HEK293 (cell line): ENCODE data around the gene PPP4R1.

ENCODE experiments used
- CTCF ChIA-PET: fragments of 350-600 bp; formaldehyde crosslinking; extraction: SDS; loops from one replicate; lab custom pipeline; 2021; ENCODE audit warnings: antibody characterized with exemption; lab: Yijun Ruan, JAX
- POLR2A ChIA-PET: fragments of 300-600 bp; formaldehyde crosslinking; extraction: SDS; loops from one replicate; lab custom pipeline; 2020; ENCODE audit warnings: antibody characterized with exemption, inconsistent platforms; lab: Yijun Ruan, JAX
- H3K27ac ChIP-seq: fragments of 200-500 bp; sonication (Bioruptor generic); 2 replicates; pipeline ENCODE4 v1.5.1; 2014; ENCODE audit warnings: low read depth, low read length, control low read depth, inconsistent platforms; ENCODE audit errors: extremely low read depth
- H3K36me3 ChIP-seq, 2 experiments: fragments of 200-500 bp in 1 of 2; sonication (Bioruptor generic) in 1 of 2; 1 replicate in 1 of 2; 2 replicates in 1 of 2; pipeline ENCODE4 v1.5.1; 2014 to 2017; ENCODE audit warnings: inconsistent platforms in 2 of 2, low read length in 2 of 2; ENCODE audit not compliant: control insufficient read depth in 2 of 2, insufficient read depth in 1 of 2
- H3K4me1 ChIP-seq: fragments of 200-500 bp; sonication (Bioruptor generic); 2 replicates; pipeline ENCODE4 v1.5.1; 2014; ENCODE audit warnings: mild to moderate bottlenecking, low read length, inconsistent platforms; ENCODE audit not compliant: control insufficient read depth, insufficient read depth
- H3K4me3 ChIP-seq: 2 replicates; pipeline ENCODE4 v1.5.1; 2011; ENCODE audit warnings: low read depth, mild to moderate bottlenecking, control low read depth, low read length, moderate library complexity
- H3K9me3 ChIP-seq: fragments of 200-500 bp; sonication (Bioruptor generic); 2 replicates; pipeline ENCODE4 v1.5.1; 2014; ENCODE audit warnings: low read depth, low read length, inconsistent platforms; ENCODE audit not compliant: control insufficient read depth, insufficient read depth
- KLF16 ChIP-seq: fragments of 450-650 bp; formaldehyde crosslinking; IDR thresholded peaks from 2 replicates; pipeline ENCODE4 v1.5.1; 2017; ENCODE audit warnings: missing biosample characterization, missing genetic modification characterization
- ZBTB17 ChIP-seq: fragments of 450-650 bp; formaldehyde crosslinking; IDR thresholded peaks from 2 replicates; pipeline ENCODE4 v1.5.1; 2016; ENCODE audit warnings: missing biosample characterization, missing genetic modification characterization
- ZBTB20 ChIP-seq: fragments of 450-650 bp; formaldehyde crosslinking; IDR thresholded peaks from 2 replicates; pipeline ENCODE4 v1.5.1; 2016; ENCODE audit warnings: missing biosample characterization, missing genetic modification characterization
- ZBTB21 ChIP-seq: fragments of 450-650 bp; formaldehyde crosslinking; IDR thresholded peaks from 2 replicates; pipeline ENCODE4 v1.5.1; 2017; ENCODE audit warnings: missing biosample characterization, missing genetic modification characterization
- ZFP3 ChIP-seq: fragments of 450-650 bp; formaldehyde crosslinking; IDR thresholded peaks from 2 replicates; pipeline ENCODE4 v1.5.1; 2016; ENCODE audit warnings: low read depth, missing biosample characterization, missing genetic modification characterization
- ZNF37A ChIP-seq: fragments of 450-650 bp; IDR thresholded peaks from 2 replicates; pipeline ENCODE4 v1.5.1; 2018; ENCODE audit warnings: missing biosample characterization, missing genetic modification characterization
- ZNF654 ChIP-seq: fragments of 450-650 bp; formaldehyde crosslinking; IDR thresholded peaks from 2 replicates; pipeline ENCODE4 v1.5.1; 2016; ENCODE audit warnings: low read depth, missing biosample characterization, missing genetic modification characterization
- ZNF701 ChIP-seq: fragments of 450-650 bp; formaldehyde crosslinking; IDR thresholded peaks from 2 replicates; pipeline ENCODE4 v1.5.1; 2016; ENCODE audit warnings: missing biosample characterization, missing genetic modification characterization
- ZNF777 ChIP-seq: fragments of 450-650 bp; formaldehyde crosslinking; IDR thresholded peaks from 2 replicates; pipeline ENCODE4 v1.5.1; 2017; ENCODE audit warnings: missing biosample characterization, missing genetic modification characterization, borderline replicate concordance
- TF ChIP-seq, protein P1 (sequence below): IDR thresholded peaks from 2 replicates; pipeline ENCODE4 v1.6.1; 2011; ENCODE audit warnings: mild to moderate bottlenecking, low read depth, low read length, borderline replicate concordance
- TF ChIP-seq, protein P2 (sequence below): fragments of 450-650 bp; formaldehyde crosslinking; optimal IDR thresholded peaks from 2 replicates; pipeline ENCODE3; 2016; ENCODE audit warnings: missing biosample characterization, mild to moderate bottlenecking, missing genetic modification characterization
- TF ChIP-seq, protein P3 (sequence below): fragments of 450-650 bp; formaldehyde crosslinking; IDR thresholded peaks from 2 replicates; pipeline ENCODE4 v1.5.1; 2016; ENCODE audit warnings: missing biosample characterization, missing genetic modification characterization
- TF ChIP-seq, protein P4 (sequence below): fragments of 450-650 bp; formaldehyde crosslinking; IDR thresholded peaks from 2 replicates; pipeline ENCODE4; 2016; ENCODE audit warnings: missing biosample characterization, missing genetic modification characterization
- TF ChIP-seq, protein P5 (sequence below): fragments of 450-650 bp; formaldehyde crosslinking; IDR thresholded peaks from 2 replicates; pipeline ENCODE4 v1.5.1; 2016; ENCODE audit warnings: missing biosample characterization, missing genetic modification characterization
- TF ChIP-seq, protein P6 (sequence below): fragments of 450-650 bp; formaldehyde crosslinking; conservative IDR thresholded peaks from 2 replicates; pipeline ENCODE4 v1.5.1; 2016; ENCODE audit warnings: low read depth, missing biosample characterization, missing genetic modification characterization
- TF ChIP-seq, protein P7 (sequence below): fragments of 450-650 bp; formaldehyde crosslinking; IDR thresholded peaks from 2 replicates; pipeline ENCODE4 v1.5.1; 2017; ENCODE audit warnings: missing biosample characterization, missing genetic modification characterization

PPP4R1 gene

DNA sequence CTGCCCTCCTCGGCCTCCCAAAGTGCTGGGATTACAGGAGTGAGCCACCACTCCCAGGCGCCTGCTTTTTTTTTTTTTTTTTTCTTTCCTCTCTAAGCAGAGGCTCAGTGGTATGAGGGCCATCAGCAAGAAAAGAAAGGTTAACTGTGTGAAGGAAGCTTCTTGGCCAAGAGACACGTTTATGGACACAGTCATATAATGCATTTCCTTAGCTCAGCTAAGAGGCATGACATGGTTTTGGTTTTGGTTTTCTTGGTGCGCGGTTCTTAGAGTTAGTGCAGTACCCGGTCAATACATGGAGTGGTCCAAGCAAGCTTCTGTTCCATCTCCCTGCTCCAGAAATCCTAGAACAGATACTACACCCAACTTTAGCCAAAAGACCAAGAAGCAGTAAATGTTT lies 96.5 kb downstream of the PPP4R1 start (continued):
- TF ChIP-seq, protein P1, sequence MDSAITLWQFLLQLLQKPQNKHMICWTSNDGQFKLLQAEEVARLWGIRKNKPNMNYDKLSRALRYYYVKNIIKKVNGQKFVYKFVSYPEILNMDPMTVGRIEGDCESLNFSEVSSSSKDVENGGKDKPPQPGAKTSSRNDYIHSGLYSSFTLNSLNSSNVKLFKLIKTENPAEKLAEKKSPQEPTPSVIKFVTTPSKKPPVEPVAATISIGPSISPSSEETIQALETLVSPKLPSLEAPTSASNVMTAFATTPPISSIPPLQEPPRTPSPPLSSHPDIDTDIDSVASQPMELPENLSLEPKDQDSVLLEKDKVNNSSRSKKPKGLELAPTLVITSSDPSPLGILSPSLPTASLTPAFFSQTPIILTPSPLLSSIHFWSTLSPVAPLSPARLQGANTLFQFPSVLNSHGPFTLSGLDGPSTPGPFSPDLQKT: no peak
- TF ChIP-seq, protein P2, sequence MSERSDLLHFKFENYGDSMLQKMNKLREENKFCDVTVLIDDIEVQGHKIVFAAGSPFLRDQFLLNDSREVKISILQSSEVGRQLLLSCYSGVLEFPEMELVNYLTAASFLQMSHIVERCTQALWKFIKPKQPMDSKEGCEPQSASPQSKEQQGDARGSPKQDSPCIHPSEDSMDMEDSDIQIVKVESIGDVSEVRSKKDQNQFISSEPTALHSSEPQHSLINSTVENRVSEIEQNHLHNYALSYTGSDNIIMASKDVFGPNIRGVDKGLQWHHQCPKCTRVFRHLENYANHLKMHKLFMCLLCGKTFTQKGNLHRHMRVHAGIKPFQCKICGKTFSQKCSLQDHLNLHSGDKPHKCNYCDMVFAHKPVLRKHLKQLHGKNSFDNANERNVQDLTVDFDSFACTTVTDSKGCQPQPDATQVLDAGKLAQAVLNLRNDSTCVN: no peak
- TF ChIP-seq ZNF777 (tag by site-specific recombination) (no peak), KLF16 (tag by site-specific recombination) (no peak)
- TF ChIP-seq, all 188 proteins: peak for 0

DNA sequence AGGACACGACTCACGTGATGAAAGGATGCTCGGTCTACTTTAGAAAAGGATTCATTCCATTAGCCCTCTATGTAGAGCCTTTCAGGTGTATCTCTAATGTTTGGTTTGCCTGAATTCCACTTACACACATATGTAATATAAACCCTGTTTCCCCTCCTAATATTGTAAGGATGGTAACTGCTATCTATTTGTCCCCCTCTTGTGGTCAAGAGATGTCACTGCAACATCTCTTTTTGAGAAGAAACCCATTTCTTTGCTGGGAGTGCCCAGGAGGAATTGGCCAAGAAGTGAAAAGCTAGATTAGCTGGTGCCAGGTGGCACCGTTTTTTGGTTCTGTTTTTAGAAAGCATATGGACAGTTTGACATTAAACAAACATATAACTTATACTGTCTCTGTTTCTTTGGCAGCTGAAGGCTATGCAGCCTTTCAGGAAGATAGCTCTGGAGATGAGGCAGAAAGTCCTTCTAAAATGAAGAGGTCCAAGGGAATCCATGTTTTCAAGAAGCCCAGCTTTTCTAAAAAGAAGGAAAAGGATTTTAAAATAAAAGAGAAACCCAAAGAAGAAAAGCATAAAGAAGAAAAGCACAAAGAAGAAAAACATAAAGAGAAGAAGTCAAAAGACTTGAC lies 97.8 kb downstream of the PPP4R1 start:
- POLR2A ChIA-PET: no interaction called here
- CTCF ChIA-PET: interaction anchor here (0.6 to 3.4 kb wide), 28 partner anchors 9 to 482 kb away, joined by 3 to 24 read pairs (median 4); partner anchors contain the start of gene RALBP1
- H3K27ac ChIP-seq: no peak overlapping the region
- no peak overlapping the region for H3K4me3 ChIP-seq
- TF ChIP-seq, protein P3, sequence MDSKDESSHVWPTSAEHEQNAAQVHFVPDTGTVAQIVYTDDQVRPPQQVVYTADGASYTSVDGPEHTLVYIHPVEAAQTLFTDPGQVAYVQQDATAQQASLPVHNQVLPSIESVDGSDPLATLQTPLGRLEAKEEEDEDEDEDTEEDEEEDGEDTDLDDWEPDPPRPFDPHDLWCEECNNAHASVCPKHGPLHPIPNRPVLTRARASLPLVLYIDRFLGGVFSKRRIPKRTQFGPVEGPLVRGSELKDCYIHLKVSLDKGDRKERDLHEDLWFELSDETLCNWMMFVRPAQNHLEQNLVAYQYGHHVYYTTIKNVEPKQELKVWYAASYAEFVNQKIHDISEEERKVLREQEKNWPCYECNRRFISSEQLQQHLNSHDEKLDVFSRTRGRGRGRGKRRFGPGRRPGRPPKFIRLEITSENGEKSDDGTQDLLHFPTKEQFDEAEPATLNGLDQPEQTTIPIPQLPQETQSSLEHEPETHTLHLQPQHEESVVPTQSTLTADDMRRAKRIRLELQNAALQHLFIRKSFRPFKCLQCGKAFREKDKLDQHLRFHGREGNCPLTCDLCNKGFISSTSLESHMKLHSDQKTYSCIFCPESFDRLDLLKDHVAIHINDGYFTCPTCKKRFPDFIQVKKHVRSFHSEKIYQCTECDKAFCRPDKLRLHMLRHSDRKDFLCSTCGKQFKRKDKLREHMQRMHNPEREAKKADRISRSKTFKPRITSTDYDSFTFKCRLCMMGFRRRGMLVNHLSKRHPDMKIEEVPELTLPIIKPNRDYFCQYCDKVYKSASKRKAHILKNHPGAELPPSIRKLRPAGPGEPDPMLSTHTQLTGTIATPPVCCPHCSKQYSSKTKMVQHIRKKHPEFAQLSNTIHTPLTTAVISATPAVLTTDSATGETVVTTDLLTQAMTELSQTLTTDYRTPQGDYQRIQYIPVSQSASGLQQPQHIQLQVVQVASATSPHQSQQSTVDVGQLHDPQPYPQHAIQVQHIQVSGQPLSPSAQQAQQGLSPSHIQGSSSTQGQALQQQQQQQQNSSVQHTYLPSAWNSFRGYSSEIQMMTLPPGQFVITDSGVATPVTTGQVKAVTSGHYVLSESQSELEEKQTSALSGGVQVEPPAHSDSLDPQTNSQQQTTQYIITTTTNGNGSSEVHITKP: peak; percentile 71
- TF ChIP-seq ZNF654 (tag by site-specific recombination): peak; percentile 65
- no peak for TF ChIP-seq ZNF701 (tag by site-specific recombination)
- TF ChIP-seq, protein P4, sequence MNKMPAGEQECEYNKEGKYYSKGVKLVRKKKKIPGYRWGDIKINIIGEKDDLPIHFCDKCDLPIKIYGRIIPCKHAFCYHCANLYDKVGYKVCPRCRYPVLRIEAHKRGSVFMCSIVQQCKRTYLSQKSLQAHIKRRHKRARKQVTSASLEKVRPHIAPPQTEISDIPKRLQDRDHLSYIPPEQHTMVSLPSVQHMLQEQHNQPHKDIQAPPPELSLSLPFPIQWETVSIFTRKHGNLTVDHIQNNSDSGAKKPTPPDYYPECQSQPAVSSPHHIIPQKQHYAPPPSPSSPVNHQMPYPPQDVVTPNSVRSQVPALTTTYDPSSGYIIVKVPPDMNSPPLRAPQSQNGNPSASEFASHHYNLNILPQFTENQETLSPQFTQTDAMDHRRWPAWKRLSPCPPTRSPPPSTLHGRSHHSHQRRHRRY: no peak
- TF ChIP-seq, protein P5, sequence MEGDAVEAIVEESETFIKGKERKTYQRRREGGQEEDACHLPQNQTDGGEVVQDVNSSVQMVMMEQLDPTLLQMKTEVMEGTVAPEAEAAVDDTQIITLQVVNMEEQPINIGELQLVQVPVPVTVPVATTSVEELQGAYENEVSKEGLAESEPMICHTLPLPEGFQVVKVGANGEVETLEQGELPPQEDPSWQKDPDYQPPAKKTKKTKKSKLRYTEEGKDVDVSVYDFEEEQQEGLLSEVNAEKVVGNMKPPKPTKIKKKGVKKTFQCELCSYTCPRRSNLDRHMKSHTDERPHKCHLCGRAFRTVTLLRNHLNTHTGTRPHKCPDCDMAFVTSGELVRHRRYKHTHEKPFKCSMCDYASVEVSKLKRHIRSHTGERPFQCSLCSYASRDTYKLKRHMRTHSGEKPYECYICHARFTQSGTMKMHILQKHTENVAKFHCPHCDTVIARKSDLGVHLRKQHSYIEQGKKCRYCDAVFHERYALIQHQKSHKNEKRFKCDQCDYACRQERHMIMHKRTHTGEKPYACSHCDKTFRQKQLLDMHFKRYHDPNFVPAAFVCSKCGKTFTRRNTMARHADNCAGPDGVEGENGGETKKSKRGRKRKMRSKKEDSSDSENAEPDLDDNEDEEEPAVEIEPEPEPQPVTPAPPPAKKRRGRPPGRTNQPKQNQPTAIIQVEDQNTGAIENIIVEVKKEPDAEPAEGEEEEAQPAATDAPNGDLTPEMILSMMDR (tag by site-specific recombination): peak; percentile 43; the same call in 1 of the 2 replicates
- H3K4me1 ChIP-seq: no peaks in the 10 kb centered on the region
- H3K9me3 ChIP-seq: no peaks in the 10 kb centered on the region
- H3K36me3 ChIP-seq: peaks cover 4 to 11% of the 10 kb centered on the region in 2 experiments; a peak in 2 of 3 replicates

DNA sequence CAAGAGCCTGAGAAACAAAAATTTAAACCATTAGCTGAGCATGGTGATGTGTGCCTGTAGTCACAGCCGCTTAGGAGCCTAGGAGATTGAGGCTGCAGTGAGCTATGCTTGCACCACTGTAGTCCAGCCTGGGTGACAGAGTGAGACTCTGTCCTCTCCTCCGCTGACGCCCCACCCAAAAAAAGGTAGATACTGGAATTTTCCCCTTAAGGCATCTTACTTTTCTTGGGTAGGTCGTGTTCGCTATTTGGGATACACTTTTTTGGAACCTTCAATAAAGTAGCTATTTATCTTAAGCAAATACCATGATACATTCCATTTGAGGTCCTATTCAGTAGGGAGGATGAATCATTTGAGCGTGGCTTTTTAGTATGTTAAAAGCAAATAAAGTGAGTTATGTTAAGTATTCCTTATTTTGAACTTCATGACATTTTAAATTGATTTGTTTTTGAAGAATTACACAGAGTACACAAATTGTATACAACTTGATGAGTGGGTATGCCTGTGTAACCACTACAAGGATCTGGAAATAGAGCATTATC lies 100.3 kb downstream of the PPP4R1 start:
- CTCF ChIA-PET: interaction anchor here (0.9 to 1.1 kb wide), 2 partner anchors 9 to 451 kb away, joined by 3 to 4 read pairs; no protein-coding TSS in a partner anchor

More for the DNA sequence above, 100.3 kb downstream of the PPP4R1 start:
- Histone ChIP-seq H3K27ac (no peak overlapping the region), H3K4me3 (no peak overlapping the region), H3K9me3 (no peaks in the 10 kb centered on the region), H3K36me3 (peaks cover 4 to 11% of the 10 kb centered on the region in 2 experiments; a peak in 2 of 3 replicates)
- no peak for TF ChIP-seq ZFP3 (tag by site-specific recombination)
- TF ChIP-seq, protein P6, sequence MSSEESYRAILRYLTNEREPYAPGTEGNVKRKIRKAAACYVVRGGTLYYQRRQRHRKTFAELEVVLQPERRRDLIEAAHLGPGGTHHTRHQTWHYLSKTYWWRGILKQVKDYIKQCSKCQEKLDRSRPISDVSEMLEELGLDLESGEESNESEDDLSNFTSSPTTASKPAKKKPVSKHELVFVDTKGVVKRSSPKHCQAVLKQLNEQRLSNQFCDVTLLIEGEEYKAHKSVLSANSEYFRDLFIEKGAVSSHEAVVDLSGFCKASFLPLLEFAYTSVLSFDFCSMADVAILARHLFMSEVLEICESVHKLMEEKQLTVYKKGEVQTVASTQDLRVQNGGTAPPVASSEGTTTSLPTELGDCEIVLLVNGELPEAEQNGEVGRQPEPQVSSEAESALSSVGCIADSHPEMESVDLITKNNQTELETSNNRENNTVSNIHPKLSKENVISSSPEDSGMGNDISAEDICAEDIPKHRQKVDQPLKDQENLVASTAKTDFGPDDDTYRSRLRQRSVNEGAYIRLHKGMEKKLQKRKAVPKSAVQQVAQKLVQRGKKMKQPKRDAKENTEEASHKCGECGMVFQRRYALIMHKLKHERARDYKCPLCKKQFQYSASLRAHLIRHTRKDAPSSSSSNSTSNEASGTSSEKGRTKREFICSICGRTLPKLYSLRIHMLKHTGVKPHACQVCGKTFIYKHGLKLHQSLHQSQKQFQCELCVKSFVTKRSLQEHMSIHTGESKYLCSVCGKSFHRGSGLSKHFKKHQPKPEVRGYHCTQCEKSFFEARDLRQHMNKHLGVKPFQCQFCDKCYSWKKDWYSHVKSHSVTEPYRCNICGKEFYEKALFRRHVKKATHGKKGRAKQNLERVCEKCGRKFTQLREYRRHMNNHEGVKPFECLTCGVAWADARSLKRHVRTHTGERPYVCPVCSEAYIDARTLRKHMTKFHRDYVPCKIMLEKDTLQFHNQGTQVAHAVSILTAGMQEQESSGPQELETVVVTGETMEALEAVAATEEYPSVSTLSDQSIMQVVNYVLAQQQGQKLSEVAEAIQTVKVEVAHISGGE (tag by site-specific recombination): no peak
- TF ChIP-seq ZNF37A (tag by site-specific recombination): no peak
- TF ChIP-seq ZBTB21 (tag by site-specific recombination): no peak
- no peak for TF ChIP-seq ZBTB20
- TF ChIP-seq ZBTB17 (tag by site-specific recombination): no peak
- TF ChIP-seq, protein P7, sequence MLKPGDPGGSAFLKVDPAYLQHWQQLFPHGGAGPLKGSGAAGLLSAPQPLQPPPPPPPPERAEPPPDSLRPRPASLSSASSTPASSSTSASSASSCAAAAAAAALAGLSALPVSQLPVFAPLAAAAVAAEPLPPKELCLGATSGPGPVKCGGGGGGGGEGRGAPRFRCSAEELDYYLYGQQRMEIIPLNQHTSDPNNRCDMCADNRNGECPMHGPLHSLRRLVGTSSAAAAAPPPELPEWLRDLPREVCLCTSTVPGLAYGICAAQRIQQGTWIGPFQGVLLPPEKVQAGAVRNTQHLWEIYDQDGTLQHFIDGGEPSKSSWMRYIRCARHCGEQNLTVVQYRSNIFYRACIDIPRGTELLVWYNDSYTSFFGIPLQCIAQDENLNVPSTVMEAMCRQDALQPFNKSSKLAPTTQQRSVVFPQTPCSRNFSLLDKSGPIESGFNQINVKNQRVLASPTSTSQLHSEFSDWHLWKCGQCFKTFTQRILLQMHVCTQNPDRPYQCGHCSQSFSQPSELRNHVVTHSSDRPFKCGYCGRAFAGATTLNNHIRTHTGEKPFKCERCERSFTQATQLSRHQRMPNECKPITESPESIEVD (tag by site-specific recombination): no peak
- TF ChIP-seq, all 188 proteins: peak for 0
- POLR2A ChIA-PET: no interaction called here
- H3K4me1 ChIP-seq: no peaks in the 10 kb centered on the region
